ENCODE results near the gene CD2AP. TPM values are rescaled to one million over a fixed set of nuclear protein-coding genes. Genes with fewer than 3 reads are reported as not detected.
A peak's percentile ranks its signal among the peaks of the same experiment; 100 is the strongest.

Gene CD2AP
- total RNA-seq, 1 donor from 2014 or later = 29.5 TPM

- peaks cover 3% of the 10 kb centered on the region for H3K9me3 Mint-ChIP-seq
- H3K27ac Mint-ChIP-seq = peak overlapping the region; percentile 65
- H3K4me3 Mint-ChIP-seq = peak overlapping the region; percentile 30
- H3K27me3 Mint-ChIP-seq = no peaks in the 10 kb centered on the region
- peaks cover 51% of the 10 kb centered on the region for H3K4me1 Mint-ChIP-seq (ENCODE audit: unreplicated experiment)
- no peak for DNase-seq (ENCODE audit: extremely low spot score, unreplicated experiment)
- H3K36me3 Mint-ChIP-seq = no peaks in the 10 kb centered on the region
- no peak for TF ChIP-seq CTCF (conservative IDR thresholded peaks at IDR 0.05)
Observed at GRCh38 chr6:47484616-47485015, 7.0 kb downstream of the CD2AP start.

GRCh38 chr6:47485083-47485482 lies 7.5 kb downstream of the CD2AP start:
- Mint-ChIP-seq H3K4me1 (ENCODE audit: unreplicated experiment) (peaks cover 46% of the 10 kb centered on the region), H3K9me3 (peaks cover 3% of the 10 kb centered on the region)
- no peak for DNase-seq (ENCODE audit: extremely low spot score, unreplicated experiment)

GRCh38 chr6:47485491-47486135 lies 8.0 kb downstream of the CD2AP start:
- Mint-ChIP-seq H3K36me3 (no peaks in the 10 kb centered on the region), H3K9me3 (peaks cover 3% of the 10 kb centered on the region), H3K4me1 (ENCODE audit: unreplicated experiment) (peaks cover 41% of the 10 kb centered on the region), H3K27me3 (no peaks in the 10 kb centered on the region), H3K27ac (no peak overlapping the region), H3K4me3 (no peak overlapping the region)
- no peak for DNase-seq (ENCODE audit: extremely low spot score, unreplicated experiment)
- TF ChIP-seq CTCF (conservative IDR thresholded peaks at IDR 0.05) = no peak

More at GRCh38 chr6:47485083-47485482, 7.5 kb downstream of the CD2AP start:
- H3K36me3 Mint-ChIP-seq = no peaks in the 10 kb centered on the region
- H3K27ac Mint-ChIP-seq = peak overlapping the region; percentile 65
- TF ChIP-seq CTCF (conservative IDR thresholded peaks at IDR 0.05) = no peak
- H3K4me3 Mint-ChIP-seq = no peak overlapping the region
- H3K27me3 Mint-ChIP-seq = no peaks in the 10 kb centered on the region

GRCh38 chr6:47489995-47490394 lies 12.4 kb downstream of the CD2AP start:
- Mint-ChIP-seq H3K27ac (no peak overlapping the region), H3K9me3 (peaks cover 9% of the 10 kb centered on the region), H3K4me3 (no peak overlapping the region), H3K27me3 (no peaks in the 10 kb centered on the region), H3K4me1 (ENCODE audit: unreplicated experiment) (peaks cover 19% of the 10 kb centered on the region), H3K36me3 (no peaks in the 10 kb centered on the region)
- no peak for DNase-seq (ENCODE audit: extremely low spot score, unreplicated experiment)
- TF ChIP-seq CTCF (conservative IDR thresholded peaks at IDR 0.05) = no peak

- no peak overlapping the region for H3K4me3 Mint-ChIP-seq
- H3K36me3 Mint-ChIP-seq = no peaks in the 10 kb centered on the region
- peaks cover 16% of the 10 kb centered on the region for H3K4me1 Mint-ChIP-seq (ENCODE audit: unreplicated experiment)
- H3K27me3 Mint-ChIP-seq = no peaks in the 10 kb centered on the region
- no peak for TF ChIP-seq CTCF (conservative IDR thresholded peaks at IDR 0.05)
- DNase-seq (ENCODE audit: extremely low spot score, unreplicated experiment) = no peak
- H3K9me3 Mint-ChIP-seq = peaks cover 9% of the 10 kb centered on the region
- H3K27ac Mint-ChIP-seq = no peak overlapping the region
Observed at GRCh38 chr6:47490676-47491075, 13.1 kb downstream of the CD2AP start.
